HG03196 (cell line): ENCODE data around the gene LRP1.
A peak's percentile ranks its signal among the peaks of the same experiment; 100 is the strongest.

Experiments used
- ATAC-seq: cut with Tn5 transposase; IDR thresholded peaks from one replicate; pipeline ENCODE4 v1.9.1; 2021; ENCODE audit not compliant: unreplicated experiment

The LRP1 gene

GRCh38 chr12:57220770-57221168 lies 92.5 kb downstream of the LRP1 start:
- no peak for ATAC-seq

- ATAC-seq = no peak
Measured at GRCh38 chr12:57221169-57221917, 93.1 kb downstream of the LRP1 start.

- ATAC-seq = no peak
Measured at GRCh38 chr12:57222286-57223190, 94.3 kb downstream of the LRP1 start.

DNA sequence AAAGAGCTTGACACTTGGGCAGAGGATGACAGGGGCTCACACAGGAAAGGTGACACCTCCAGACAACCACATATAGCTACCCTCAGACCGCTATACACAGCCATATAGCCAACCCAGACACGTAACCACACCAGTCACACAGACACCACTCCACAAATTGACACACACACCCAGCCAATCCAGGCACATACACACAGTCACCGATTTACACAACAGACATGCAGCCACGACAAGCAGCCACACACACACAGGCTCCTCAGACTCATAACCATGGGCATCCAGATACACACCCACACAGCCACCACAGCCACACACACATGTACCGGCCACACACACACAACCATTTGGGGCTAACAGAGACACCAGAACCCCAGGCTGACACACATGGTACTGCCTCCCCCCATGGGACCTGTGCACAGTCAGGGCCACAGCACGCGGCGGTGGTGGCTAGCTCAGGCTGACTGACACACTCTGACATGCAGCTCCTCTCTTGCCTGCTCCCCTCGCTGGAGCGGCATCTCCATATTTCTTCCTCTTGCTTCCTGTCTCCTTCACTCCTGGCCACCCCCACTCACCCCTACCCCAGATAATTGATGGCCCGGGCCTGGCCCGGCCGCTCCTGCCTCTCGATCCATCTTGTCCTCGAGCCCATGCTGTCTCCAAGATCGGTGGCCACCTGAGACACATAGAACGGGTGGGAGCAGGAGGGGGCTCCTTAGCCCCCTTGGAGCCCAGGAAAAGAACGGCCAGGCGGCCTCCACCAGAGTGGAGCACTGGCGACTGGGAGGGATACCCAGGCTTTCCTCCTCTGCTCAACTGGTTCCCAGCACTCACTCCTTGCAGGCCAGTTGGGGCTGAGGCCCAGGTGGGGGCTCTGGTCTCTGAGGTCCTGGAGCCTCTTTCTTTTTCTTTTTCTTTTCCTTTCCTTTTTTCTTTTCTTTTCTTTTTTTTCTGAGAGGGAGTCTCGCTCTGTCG lies 95.2 kb downstream of the LRP1 start:
- no peak for ATAC-seq

- no peak for ATAC-seq
Measured at GRCh38 chr12:57224278-57224972, 96.1 kb downstream of the LRP1 start.

DNA sequence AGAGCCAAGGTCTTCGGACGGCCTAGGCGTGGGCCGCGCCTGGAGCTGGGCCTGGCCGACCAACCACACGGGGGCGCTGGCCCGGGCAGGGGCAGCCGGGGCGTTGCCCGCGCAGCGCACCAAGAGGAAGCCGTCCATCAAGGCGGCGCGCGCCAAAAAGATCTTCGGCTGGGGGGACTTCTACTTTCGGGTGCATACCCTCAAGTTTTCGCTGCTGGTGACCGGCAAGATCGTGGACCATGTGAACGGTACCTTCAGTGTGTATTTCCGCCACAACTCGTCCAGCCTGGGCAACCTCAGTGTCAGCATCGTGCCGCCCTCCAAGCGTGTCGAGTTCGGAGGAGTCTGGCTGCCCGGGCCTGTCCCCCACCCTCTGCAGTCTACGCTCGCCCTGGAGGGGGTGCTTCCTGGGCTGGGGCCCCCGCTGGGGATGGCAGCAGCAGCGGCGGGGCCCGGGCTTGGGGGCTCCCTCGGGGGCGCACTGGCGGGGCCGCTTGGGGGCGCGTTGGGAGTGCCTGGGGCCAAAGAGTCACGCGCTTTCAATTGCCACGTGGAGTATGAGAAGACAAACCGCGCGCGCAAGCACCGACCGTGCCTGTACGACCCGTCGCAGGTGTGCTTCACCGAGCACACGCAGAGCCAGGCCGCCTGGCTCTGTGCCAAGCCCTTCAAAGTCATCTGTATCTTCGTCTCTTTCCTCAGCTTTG lies 96.8 kb downstream of the LRP1 start:
- no peak for ATAC-seq

DNA sequence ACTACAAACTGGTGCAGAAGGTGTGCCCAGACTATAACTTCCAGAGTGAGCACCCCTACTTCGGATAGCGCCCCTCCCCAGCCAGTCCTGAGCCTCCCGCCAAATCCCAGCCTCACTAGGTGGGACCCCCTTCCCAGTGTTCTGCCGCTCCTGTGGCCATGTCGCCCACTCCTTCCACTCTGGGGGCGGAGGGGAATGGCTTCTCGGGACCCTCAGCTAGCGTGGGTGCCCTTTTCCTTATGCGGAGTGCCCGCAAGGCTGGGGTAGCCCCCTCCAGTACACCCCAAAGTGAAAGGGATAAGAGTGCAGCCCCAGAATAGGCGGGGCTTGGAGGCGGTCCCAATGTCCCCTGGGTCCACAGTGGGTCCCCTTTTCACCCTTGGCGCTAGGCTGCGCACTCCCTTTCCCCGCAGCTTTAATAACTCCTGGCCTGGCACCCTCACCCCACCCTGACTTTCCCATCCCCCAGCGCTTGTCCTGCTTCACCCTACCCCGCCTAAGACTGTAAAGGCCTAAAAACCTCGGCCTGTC lies 97.5 kb downstream of the LRP1 start:
- no peak for ATAC-seq

GRCh38 chr12:57226588-57227314 lies 98.5 kb downstream of the LRP1 start:
- ATAC-seq = no peak

- ATAC-seq = no peak
Measured at GRCh38 chr12:57227315-57228115, 99.2 kb downstream of the LRP1 start.

DNA sequence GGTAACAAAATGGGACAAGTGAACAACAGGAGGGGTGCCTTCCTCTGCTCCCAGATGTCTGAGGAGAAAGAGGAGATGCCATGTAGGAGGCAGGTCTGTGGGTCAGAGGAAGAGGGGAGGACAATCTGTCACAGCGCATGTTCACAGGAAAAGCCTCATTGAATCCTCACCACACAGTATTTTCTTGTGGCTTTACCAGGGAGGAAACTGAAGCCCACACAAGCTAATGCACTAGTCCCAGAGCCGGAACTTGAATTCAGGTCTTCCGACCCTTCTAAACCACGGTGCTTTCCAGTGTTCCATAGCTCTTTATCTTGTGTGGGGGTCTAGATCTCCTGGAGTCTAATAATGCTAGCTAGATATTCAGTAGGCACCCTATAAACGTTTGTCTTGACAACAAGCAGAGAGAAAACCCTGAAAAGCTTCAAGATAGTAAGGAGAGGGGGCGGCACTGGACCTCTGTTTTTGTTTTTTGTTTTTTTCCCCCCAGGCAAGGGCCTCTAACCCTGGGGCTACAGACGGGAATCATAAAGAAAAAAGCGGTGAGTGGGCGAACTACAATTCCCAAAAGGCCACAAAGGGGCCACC lies 100.9 kb downstream of the LRP1 start:
- no peak for ATAC-seq

- ATAC-seq = peak; percentile 57
Measured at GRCh38 chr12:57229634-57230380, 101.5 kb downstream of the LRP1 start, which contains the start of gene SHMT2. Gene SHMT2 (plus strand): TSS chr12:57229711. CDS start chr12:57229779, 68 bp downstream.

- ATAC-seq = no peak
Measured at GRCh38 chr12:57230381-57231155, 102.3 kb downstream of the LRP1 start.

DNA sequence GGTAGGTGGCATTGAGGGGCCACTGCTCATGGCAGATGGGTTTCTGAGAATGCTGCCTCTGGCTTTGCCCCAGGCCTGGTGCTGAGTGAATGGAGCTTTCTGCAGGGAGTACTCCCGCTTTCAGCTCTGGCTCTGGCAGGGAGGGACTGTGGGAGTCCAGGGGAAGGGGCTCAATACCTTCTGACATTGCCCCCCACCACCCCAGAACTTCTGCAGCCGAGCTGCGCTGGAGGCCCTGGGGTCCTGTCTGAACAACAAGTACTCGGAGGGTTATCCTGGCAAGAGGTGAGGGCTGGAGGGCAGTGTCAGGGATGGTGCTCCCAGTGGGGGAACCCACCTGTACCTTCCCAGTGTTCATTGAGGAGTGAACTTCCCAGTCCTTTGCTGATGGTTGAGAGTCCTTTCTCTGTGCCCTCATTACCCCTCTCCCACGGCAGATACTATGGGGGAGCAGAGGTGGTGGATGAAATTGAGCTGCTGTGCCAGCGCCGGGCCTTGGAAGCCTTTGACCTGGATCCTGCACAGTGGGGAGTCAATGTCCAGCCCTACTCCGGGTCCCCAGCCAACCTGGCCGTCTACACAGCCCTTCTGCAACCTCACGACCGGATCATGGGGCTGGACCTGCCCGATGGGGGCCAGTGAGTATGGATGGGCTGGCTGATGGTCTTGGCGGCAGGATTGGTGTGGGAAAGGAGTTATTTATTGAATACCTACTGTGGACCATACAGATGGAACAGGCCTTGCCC lies 103.2 kb downstream of the LRP1 start:
- no peak for ATAC-seq

DNA sequence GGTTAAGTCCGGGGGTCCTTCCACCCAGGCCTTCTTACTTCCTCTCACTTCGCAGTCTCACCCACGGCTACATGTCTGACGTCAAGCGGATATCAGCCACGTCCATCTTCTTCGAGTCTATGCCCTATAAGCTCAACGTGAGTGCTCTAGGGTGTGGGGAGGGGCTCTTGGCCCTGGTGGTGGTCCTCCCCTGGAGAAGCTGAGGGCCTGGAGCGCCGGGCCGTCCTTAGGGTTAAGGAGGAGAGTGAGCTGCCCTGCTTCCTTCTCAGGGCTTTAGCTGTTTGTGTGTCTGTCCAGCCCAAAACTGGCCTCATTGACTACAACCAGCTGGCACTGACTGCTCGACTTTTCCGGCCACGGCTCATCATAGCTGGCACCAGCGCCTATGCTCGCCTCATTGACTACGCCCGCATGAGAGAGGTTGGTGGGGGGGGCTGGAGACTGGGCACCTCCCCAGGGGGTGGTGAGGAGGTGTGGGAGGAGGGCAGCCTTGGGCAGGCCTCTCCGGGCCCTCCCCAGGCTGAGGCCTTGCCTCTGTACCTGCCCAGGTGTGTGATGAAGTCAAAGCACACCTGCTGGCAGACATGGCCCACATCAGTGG lies 104.0 kb downstream of the LRP1 start:
- no peak for ATAC-seq
